ENCODE data around the gene NAA80. TPM values are rescaled to one million over a fixed set of nuclear protein-coding genes. Genes with fewer than 3 reads are reported as not detected.

The NAA80 gene
- total and polyA plus RNA-seq, 2 of the 13 experiments (the other 11 are each of a cell fraction or from before 2014, with no cell fraction given), result 3.4 to 8.7 TPM

GRCh38 chr3:50267280-50267913 is 31.8 kb downstream of the NAA80 start (continued):
- TF ChIP-seq CBX1 (IDR thresholded peaks at IDR 0.05; ENCODE audit: low read depth), result no peak
- TF ChIP-seq DRAP1 (CRISPR knock-in tag; IDR thresholded peaks at IDR 0.05), result no peak
- TF ChIP-seq ASH2L (IDR thresholded peaks at IDR 0.05; ENCODE audit: insufficient read length, low read depth, low read length), result no peak
- no peak for TF ChIP-seq FOSL2 (CRISPR knock-in tag; IDR thresholded peaks at IDR 0.05)
- TF ChIP-seq ZNF788 (CRISPR knock-in tag; IDR thresholded peaks at IDR 0.05; ENCODE audit: borderline replicate concordance), result no peak
- TF ChIP-seq CENPX (CRISPR knock-in tag; IDR thresholded peaks at IDR 0.05), result no peak
- TF ChIP-seq ZNF883 (CRISPR knock-in tag; IDR thresholded peaks at IDR 0.05; ENCODE audit: not compliant biosample characterization), result no peak
- TF ChIP-seq ZNF282 (IDR thresholded peaks at IDR 0.05; ENCODE audit: partially characterized antibody), result no peak
- no peak for TF ChIP-seq NCOA5 (CRISPR knock-in tag; IDR thresholded peaks at IDR 0.05)
- no peak for TF ChIP-seq ZBED4 (CRISPR knock-in tag; IDR thresholded peaks at IDR 0.05; ENCODE audit: borderline replicate concordance)
- TF ChIP-seq DDIT3 (CRISPR knock-in tag; IDR thresholded peaks at IDR 0.05), result no peak
- TF ChIP-seq MTF2 (CRISPR knock-in tag; IDR thresholded peaks at IDR 0.05; ENCODE audit: borderline replicate concordance), result no peak
- TF ChIP-seq E2F1 (CRISPR knock-in tag; IDR thresholded peaks at IDR 0.05), result no peak
- TF ChIP-seq ZNF687 (CRISPR knock-in tag; IDR thresholded peaks at IDR 0.05), result peak; percentile 30; the same call in 1 of the 2 replicates
- TF ChIP-seq ZNF597 (CRISPR knock-in tag; IDR thresholded peaks at IDR 0.05), result no peak
- no peak for TF ChIP-seq POGK (CRISPR knock-in tag; conservative IDR thresholded peaks at IDR 0.05)
